Endothelial cell of umbilical vein (primary cell): ENCODE results near the gene DRC7. TPM values are rescaled to one million over a fixed set of nuclear protein-coding genes. Genes with fewer than 3 reads are reported as not detected.
"Not testable (repeated sequence)": the region's sequence is repeated elsewhere in the genome, so short reads cannot be mapped to it uniquely, and the experiment has no call there.

Experiments
- BruUV-seq: library from RNA; stranded (reverse); fragments of 400-500 nt; replicated peaks from 2 replicates; lab custom pipeline; 2021; lab: Mats Ljungman, UMichigan
- CTCF ChIA-PET: fragments of 300-600, 350-600 bp; sonication (Branson Sonifier 250); formaldehyde crosslinking; loops from one replicate; lab custom pipeline; 2021; ENCODE audit warnings: antibody characterized with exemption, inconsistent platforms; lab: Charles Lee
- POLR2A ChIA-PET: fragments of 300-600, 350-600 bp; sonication (Branson Sonifier 250); formaldehyde crosslinking; loops from one replicate; lab custom pipeline; 2021; ENCODE audit warnings: antibody characterized with exemption, inconsistent platforms; lab: Charles Lee
- DNase-seq: peaks from one replicate; pipeline ENCODE4 v3.0.0-alpha.2; 2011; ENCODE audit warnings: low read depth, low spot score
- FAIRE-seq: peaks from 2 replicates; lab custom pipeline; 2011; peaks lifted over from hg19 to GRCh38; lab: Jason Lieb, UNC
- H2AFZ ChIP-seq: 2 replicates; pipeline ENCODE4 v1.6.0; 2012; ENCODE audit warnings: low read depth, low read length, control low read depth, inconsistent platforms
- H3K27ac ChIP-seq: 2 replicates; pipeline ENCODE4 v1.5.1; 2011; ENCODE audit warnings: low read depth, mild to moderate bottlenecking, control low read depth, low read length, moderate library complexity; ENCODE audit not compliant: insufficient read depth
- H3K27me3 ChIP-seq, 2 experiments: 2 replicates each; pipeline versions ENCODE4 v1.6.0 to v1.6.1; 2011; ENCODE audit warnings: low read length in 2 of 2, mixed read lengths in 1 of 2; ENCODE audit not compliant: control insufficient read depth in 2 of 2, insufficient read depth in 2 of 2
- H3K36me3 ChIP-seq, 2 experiments: 2 replicates in 1 of 2; 3 replicates in 1 of 2; pipeline ENCODE4 v1.5.1; 2011; ENCODE audit warnings: low read length in 2 of 2, mild to moderate bottlenecking in 1 of 2, moderate library complexity in 1 of 2; ENCODE audit not compliant: control insufficient read depth in 2 of 2, insufficient read depth in 2 of 2; ENCODE audit errors: extremely low read depth in 1 of 2
- H3K4me1 ChIP-seq: 3 replicates; pipeline ENCODE4 v1.5.1; 2011; ENCODE audit warnings: mild to moderate bottlenecking, low read length; ENCODE audit not compliant: control insufficient read depth, insufficient read depth; ENCODE audit errors: extremely low read depth
- H3K4me2 ChIP-seq: 2 replicates; pipeline ENCODE4 v1.6.1; 2011; ENCODE audit warnings: low read length, control low read depth, mixed read lengths; ENCODE audit not compliant: insufficient read depth
- H3K4me3 ChIP-seq, 3 experiments: fragments of 200-600 bp in 1 of 3; sonication (generic), shearing (Covaris generic) in 1 of 3; replicated peaks in 1 of 3; 2 replicates each; pipeline ENCODE4 v1.5.1; 2011 to 2016; ENCODE audit warnings: control low read depth in 3 of 3, low read length in 3 of 3, mild to moderate bottlenecking in 2 of 3, inconsistent platforms in 1 of 3, low read depth in 1 of 3, moderate library complexity in 1 of 3; ENCODE audit not compliant: insufficient read depth in 1 of 3
- H3K79me2 ChIP-seq: 2 replicates; pipeline ENCODE4 v1.6.0; 2012; ENCODE audit warnings: low read length, inconsistent platforms; ENCODE audit not compliant: control insufficient read depth, insufficient read depth
- H3K9ac ChIP-seq: replicated peaks from 2 replicates; pipeline ENCODE3; 2011; ENCODE audit warnings: low read length, control low read depth; ENCODE audit not compliant: insufficient read depth; ENCODE audit errors: extremely low read depth
- H3K9me1 ChIP-seq: replicated peaks from 3 replicates; pipeline ENCODE4 v1.6.0; 2011; ENCODE audit warnings: mild to moderate bottlenecking, low read length; ENCODE audit not compliant: control insufficient read depth, insufficient read depth; ENCODE audit errors: extremely low read depth
- H3K9me3 ChIP-seq: replicated peaks from 2 replicates; pipeline ENCODE4 v1.5.1; 2012; ENCODE audit warnings: low read length, inconsistent platforms; ENCODE audit not compliant: control insufficient read depth, insufficient read depth
- H4K20me1 ChIP-seq: replicated peaks from 2 replicates; pipeline ENCODE3; 2011; ENCODE audit warnings: mild to moderate bottlenecking, low read length; ENCODE audit not compliant: control insufficient read depth, insufficient read depth; ENCODE audit errors: extremely low read depth
- CTCF ChIP-seq, 2 donors: IDR thresholded peaks; 1 replicate in 1 of 2; 2 replicates in 1 of 2; pipeline ENCODE4 v1.5.1; 2011; ENCODE audit warnings: low read length in 2 of 2, mild to moderate bottlenecking in 2 of 2, moderate library complexity in 2 of 2, control low read depth in 1 of 2, inconsistent platforms in 1 of 2, low read depth in 1 of 2; ENCODE audit not compliant: insufficient read depth in 1 of 2; ENCODE audit errors: extremely low read depth in 1 of 2
- EZH2 ChIP-seq: IDR thresholded peaks from 2 replicates; pipeline ENCODE4 v1.6.1; 2012; ENCODE audit warnings: borderline replicate concordance, low read depth, mild to moderate bottlenecking, moderate library complexity, low read length, inconsistent platforms; ENCODE audit not compliant: severe bottlenecking
- FOS ChIP-seq: IDR thresholded peaks from 2 replicates; pipeline ENCODE4 v1.6.1; 2011; ENCODE audit warnings: mild to moderate bottlenecking, low read length, moderate library complexity, borderline replicate concordance; ENCODE audit not compliant: insufficient read depth
- GATA2 ChIP-seq: IDR thresholded peaks from 2 replicates; pipeline ENCODE4 v1.7.0; 2011; ENCODE audit warnings: low read depth, mild to moderate bottlenecking, moderate library complexity, mixed read lengths, low read length; ENCODE audit not compliant: insufficient read length, insufficient read depth
- JUN ChIP-seq: IDR thresholded peaks from 2 replicates; pipeline ENCODE4 v1.6.1; 2011; ENCODE audit warnings: borderline replicate concordance, low read depth; ENCODE audit not compliant: insufficient read length, insufficient read depth
- MAX ChIP-seq: IDR thresholded peaks from 2 replicates; pipeline ENCODE4 v1.6.1; 2011; ENCODE audit not compliant: insufficient read depth, insufficient read length
- MYC ChIP-seq: IDR thresholded peaks from one replicate; pipeline ENCODE4 v1.6.1; 2011; ENCODE audit warnings: mild to moderate bottlenecking, low read depth, low read length
- POLR2A ChIP-seq: IDR thresholded peaks from 2 replicates; pipeline ENCODE4 v1.6.1; 2012; ENCODE audit warnings: low read depth, mild to moderate bottlenecking, control low read depth, low read length
- POLR2AphosphoS5 ChIP-seq: IDR thresholded peaks from 2 replicates; pipeline ENCODE4 v1.6.1; 2012; ENCODE audit warnings: low read depth, mild to moderate bottlenecking, control low read depth, low read length, moderate library complexity; ENCODE audit not compliant: insufficient read depth
- dilution Hi-C: fragments of 300-500 bp; cut with MboI; formaldehyde crosslinking; loops from one replicate; pipeline ENCODE4 v1.15.0; 2019; ENCODE audit warnings: low sequenced_read_pairs; ENCODE audit not compliant: extremely low pct_ligation_motif_present
- intact Hi-C: fragments of 100-400 bp; cut with micrococcal nuclease; formaldehyde crosslinking; loops from one replicate; pipeline ENCODE4 v1.10.0; 2022
- polyA plus RNA-seq, 4 experiments: library from polyadenylated mRNA; depleted of rRNA in 3 of 4; stranded (reverse) in 3 of 4; unstranded in 1 of 4; fragments of >200 nt; gene quantifications; 2 replicates each; pipeline versions ENCODE4 v1.2.1 to v1.2.3, GENCODE V29; 2011 to 2012; ENCODE audit warnings: missing spikeins in 1 of 4
- total RNA-seq: library from RNA; stranded (reverse); gene quantifications from 2 replicates; pipeline ENCODE4 v1.2.3, GENCODE V29; 2021

DRC7 gene
- total and polyA plus RNA-seq, 2 donors (not counting 3 experiments of a cell fraction or from before 2014, with no cell fraction given): 0.13 to 0.77 TPM

GRCh38 chr16:57729182-57729484 is 34.5 kb downstream of the DRC7 start:
- Histone ChIP-seq H3K36me3 (no peaks in the 10 kb centered on the region), H4K20me1 (no peaks in the 10 kb centered on the region), H3K4me1 (no peaks in the 10 kb centered on the region), H3K9me1 (no peaks in the 10 kb centered on the region), H2AFZ (no peak overlapping the region), H3K4me2 (no peak overlapping the region), H3K27me3 (no peaks in the 10 kb centered on the region), H3K79me2 (no peaks in the 10 kb centered on the region), H3K9me3 (no peaks in the 10 kb centered on the region), H3K27ac (no peak overlapping the region), H3K4me3 (no peak overlapping the region), H3K9ac (no peak overlapping the region)
- no TSS peak for BruUV-seq
- dilution Hi-C loops: no loop called here
- no peak for DNase-seq
- TF ChIP-seq CTCF (IDR thresholded peaks at IDR 0.05; ENCODE audit: extremely low read depth in 1 of 2, insufficient read depth in 1 of 2, low read depth in 1 of 2, low read length in 2 of 2) (no peak), POLR2A (no peak), JUN (no peak), MYC (no peak), GATA2 (no peak), POLR2AphosphoS5 (no peak), MAX (no peak), EZH2 (no peak), FOS (no peak)
- FAIRE-seq: no peak
- intact Hi-C loops: no loop called here
- ChIA-PET CTCF (no interaction called here), POLR2A (no interaction called here)

GRCh38 chr16:57729852-57730251 is 35.2 kb downstream of the DRC7 start:
- H3K9ac ChIP-seq, H3K4me2 ChIP-seq, H3K27me3 ChIP-seq, DNase-seq, H3K4me3 ChIP-seq, POLR2A ChIA-PET, H3K36me3 ChIP-seq, FAIRE-seq, H3K9me3 ChIP-seq, CTCF ChIA-PET, dilution Hi-C loops, H4K20me1 ChIP-seq, H3K27ac ChIP-seq, H3K9me1 ChIP-seq, BruUV-seq, H3K4me1 ChIP-seq, H2AFZ ChIP-seq, H3K79me2 ChIP-seq: not testable (repeated sequence)
- intact Hi-C loops: loop anchor here (10.0 kb wide), 1 partner anchor 395 kb away; the partner anchor contains the start of gene CFAP20
